GM23338 (cell line): ENCODE results near the gene TRMT61A. TPM values are rescaled to one million over a fixed set of nuclear protein-coding genes. Genes with fewer than 3 reads are reported as not detected.

Source experiments
- ATAC-seq: fragments of 200-7000 bp; cut with Tn5 transposase; 3 replicates; pipeline ENCODE4 v1.9.1; 2020
- DNase-seq: peaks from one replicate; pipeline ENCODE4 v3.0.0-alpha.2; 2015; ENCODE audit warnings: low spot score
- H2AFZ ChIP-seq: fragments of 200-600 bp; sonication (generic); 2 replicates; pipeline ENCODE4 v1.8.0; 2016; ENCODE audit warnings: antibody characterized with exemption, mild to moderate bottlenecking, moderate library complexity
- H3F3A ChIP-seq: fragments of 200-600 bp; sonication (generic); replicated peaks from 2 replicates; pipeline ENCODE4 v1.8.0; 2017; ENCODE audit warnings: antibody characterized with exemption, mixed run types, low read depth
- H3K27ac ChIP-seq: fragments of 200-600 bp; sonication (generic); 2 replicates; pipeline ENCODE4 v1.6.1; 2016; ENCODE audit warnings: low read depth
- H3K27me3 ChIP-seq: fragments of 200-600 bp; sonication (generic); 2 replicates; pipeline ENCODE4 v1.8.0; 2016; ENCODE audit warnings: mild to moderate bottlenecking, mixed run types, moderate library complexity; ENCODE audit not compliant: insufficient read depth
- H3K36me3 ChIP-seq: fragments of 200-600 bp; sonication (generic); 2 replicates; pipeline ENCODE4 v1.8.0; 2016; ENCODE audit warnings: mild to moderate bottlenecking; ENCODE audit not compliant: insufficient read depth
- H3K4me1 ChIP-seq: fragments of 200-600 bp; sonication (generic); 2 replicates; pipeline ENCODE4 v1.8.0; 2016; ENCODE audit warnings: mild to moderate bottlenecking, moderate library complexity; ENCODE audit not compliant: insufficient read depth
- H3K4me2 ChIP-seq: fragments of 200-600 bp; sonication (generic); 2 replicates; pipeline ENCODE4 v1.7.1; 2017; ENCODE audit warnings: mixed run types
- H3K4me3 ChIP-seq: fragments of 200-600 bp; sonication (generic); 2 replicates; pipeline ENCODE4 v1.6.1; 2016; ENCODE audit warnings: mixed run types
- H3K79me2 ChIP-seq: fragments of 200-600 bp; sonication (generic); replicated peaks from 2 replicates; pipeline ENCODE4 v1.8.0; 2017; ENCODE audit warnings: mild to moderate bottlenecking; ENCODE audit not compliant: insufficient read depth
- H3K9me2 ChIP-seq: fragments of 200-600 bp; sonication (generic); 2 replicates; pipeline ENCODE4 v1.8.0; 2017; ENCODE audit not compliant: insufficient read depth
- H4K20me1 ChIP-seq: fragments of 200-600 bp; sonication (generic); replicated peaks from 2 replicates; pipeline ENCODE4 v1.8.0; 2017; ENCODE audit warnings: mild to moderate bottlenecking; ENCODE audit not compliant: insufficient read depth
- H3K27ac Mint-ChIP-seq: 2 replicates; pipeline ENCODE4 v1.8.0; 2020; ENCODE audit warnings: inconsistent platforms, mild to moderate bottlenecking, moderate library complexity, mixed read lengths
- H3K27me3 Mint-ChIP-seq: 3 replicates; pipeline ENCODE4 v1.8.0; 2022; ENCODE audit warnings: low read depth, mild to moderate bottlenecking, moderate library complexity, mixed read lengths, inconsistent platforms; ENCODE audit not compliant: insufficient read depth, poor library complexity
- H3K36me3 Mint-ChIP-seq: 3 replicates; pipeline ENCODE4 v1.8.0; 2021; ENCODE audit warnings: low read depth, mild to moderate bottlenecking, inconsistent platforms, moderate library complexity, mixed read lengths
- H3K4me1 Mint-ChIP-seq: 3 replicates; pipeline ENCODE4 v1.8.0; 2020; ENCODE audit warnings: mild to moderate bottlenecking, inconsistent platforms, mixed read lengths
- H3K4me3 Mint-ChIP-seq: 3 replicates; pipeline ENCODE4 v1.8.0; 2021; ENCODE audit warnings: moderate library complexity, mild to moderate bottlenecking, inconsistent platforms, mixed read lengths
- H3K9me3 Mint-ChIP-seq: 3 replicates; pipeline ENCODE4 v1.8.0; 2020; ENCODE audit warnings: moderate library complexity, mild to moderate bottlenecking, inconsistent platforms, mixed read lengths
- CREB1 ChIP-seq: fragments of 250-450 bp; sonication (Bioruptor Pico); IDR thresholded peaks from 2 replicates; pipeline ENCODE4 v1.5.0; 2020; ENCODE audit warnings: low read depth, mild to moderate bottlenecking, moderate library complexity
- EZH2 ChIP-seq: fragments of 200-600 bp; sonication (generic); IDR thresholded peaks from one replicate; pipeline ENCODE4 v1.8.0; 2017; ENCODE audit warnings: antibody characterized with exemption, mild to moderate bottlenecking, low read depth; ENCODE audit not compliant: unreplicated experiment
- EZH2phosphoT487 ChIP-seq: fragments of 200-600 bp; sonication (generic); IDR thresholded peaks from one replicate; pipeline ENCODE4 v1.8.1; 2018; ENCODE audit warnings: antibody characterized with exemption; ENCODE audit not compliant: unreplicated experiment
- JUNB ChIP-seq: IDR thresholded peaks from one replicate; pipeline ENCODE4 v1.6.1; 2016; ENCODE audit warnings: antibody characterized with exemption; ENCODE audit not compliant: unreplicated experiment
- NANOG ChIP-seq: IDR thresholded peaks from 2 replicates; pipeline ENCODE4 v1.6.1; 2016; ENCODE audit warnings: antibody characterized with exemption, borderline replicate concordance
- POLR2AphosphoS5 ChIP-seq: IDR thresholded peaks from 2 replicates; pipeline ENCODE4 v1.6.1; 2016; ENCODE audit warnings: antibody characterized with exemption, low read depth
- STAT1 ChIP-seq: IDR thresholded peaks from one replicate; pipeline ENCODE4 v1.6.1; 2016; ENCODE audit warnings: antibody characterized with exemption; ENCODE audit not compliant: unreplicated experiment
- ZNF114 ChIP-seq: fragments of 250-450 bp; sonication (Bioruptor Pico); IDR thresholded peaks from 2 replicates; pipeline ENCODE4 v1.5.0; 2020; ENCODE audit warnings: mild to moderate bottlenecking, moderate library complexity
- ZNF331 ChIP-seq: fragments of 250-450 bp; sonication (Bioruptor Pico); IDR thresholded peaks from 2 replicates; pipeline ENCODE4 v1.5.0; 2020; ENCODE audit warnings: low read depth, mild to moderate bottlenecking, moderate library complexity
- polyA plus RNA-seq: library from polyadenylated mRNA; unstranded; fragments of >200 nt; fragmentation: Nextera tagmentation; extraction: Ambion mirVana; gene quantifications from 2 replicates; pipeline ENCODE4 v1.2.1, GENCODE V29; 2016
- total RNA-seq: library from RNA; depleted of rRNA; stranded (reverse); fragments of >200 nt; shearing (Covaris generic); gene quantifications from 2 replicates; pipeline ENCODE4 v1.2.3, GENCODE V29; 2014
- TF ChIP-seq, protein P1 (sequence below): fragments of 250-450 bp; sonication (Bioruptor Pico); IDR thresholded peaks from 2 replicates; pipeline ENCODE4 v1.5.0; 2020; ENCODE audit warnings: mild to moderate bottlenecking, moderate library complexity
- TF ChIP-seq, protein P2 (sequence below), 2 experiments: fragments of 200-600 bp in 1 of 2; sonication (generic) in 1 of 2; conservative IDR thresholded peaks; 2 replicates each; pipeline versions ENCODE4 v1.5.1 to v1.6.1; 2016 to 2017; ENCODE audit warnings: antibody characterized with exemption in 2 of 2, low read depth in 2 of 2, mild to moderate bottlenecking in 2 of 2, moderate library complexity in 1 of 2
- TF ChIP-seq, protein P3 (sequence below): IDR thresholded peaks from 2 replicates; pipeline ENCODE4 v1.6.1; 2016; ENCODE audit warnings: antibody characterized with exemption
- TF ChIP-seq, protein P4 (sequence below): IDR thresholded peaks from one replicate; pipeline ENCODE4 v1.6.1; 2018; ENCODE audit warnings: antibody characterized with exemption; ENCODE audit not compliant: unreplicated experiment

TRMT61A gene
- total and polyA plus RNA-seq, 2 experiments from 2014 or later: 13.4 to 28.2 TPM

DNA sequence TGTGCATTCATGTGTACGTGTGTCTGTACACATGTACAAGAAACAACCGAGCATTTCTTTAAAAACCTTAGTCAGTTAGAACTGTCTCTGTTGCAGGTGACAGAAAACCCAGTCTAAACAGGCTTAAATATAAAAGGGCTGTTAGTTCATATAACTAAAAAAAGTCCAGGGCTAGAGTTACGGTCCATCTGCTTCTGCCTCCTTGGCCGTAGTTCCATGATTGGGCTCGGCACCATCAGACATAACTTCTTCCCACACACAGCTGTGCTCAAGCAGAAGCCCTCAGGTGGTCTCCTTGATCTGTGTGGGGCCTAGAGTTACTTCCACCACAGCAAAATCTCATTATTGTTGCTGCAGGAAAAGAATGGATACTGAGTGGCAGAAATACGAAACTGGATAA is 40.9 kb upstream of the TRMT61A start:
- Histone ChIP-seq H3K27ac (no peak overlapping the region), H3K4me3 (no peak overlapping the region)
- no peak overlapping the region for H3K27ac Mint-ChIP-seq

More for the DNA sequence above, 40.9 kb upstream of the TRMT61A start:
- no peak overlapping the region for H2AFZ ChIP-seq
- H3K4me3 Mint-ChIP-seq: no peak overlapping the region
- H3K36me3 Mint-ChIP-seq: peaks cover 23% of the 10 kb centered on the region
- no peaks in the 10 kb centered on the region for H3K9me3 Mint-ChIP-seq
- peaks cover 1% of the 10 kb centered on the region; the same call in 1 of the 2 replicates for H4K20me1 ChIP-seq
- no peak overlapping the region for H3K4me2 ChIP-seq
- H3K79me2 ChIP-seq: no peaks in the 10 kb centered on the region
- no peaks in the 10 kb centered on the region for H3K27me3 ChIP-seq
- ATAC-seq: no peak
- H3F3A ChIP-seq: 0 out of 2 replicates have a peak, but pooled peaks cover 2% of the 10 kb centered on the region
- no peaks in the 10 kb centered on the region for H3K27me3 Mint-ChIP-seq
- DNase-seq: no peak
- no peaks in the 10 kb centered on the region for H3K9me2 ChIP-seq
- H3K4me1 ChIP-seq: no peaks in the 10 kb centered on the region
- peaks cover 19% of the 10 kb centered on the region; the same call in 1 of the 2 replicates for H3K36me3 ChIP-seq
- no peaks in the 10 kb centered on the region for H3K4me1 Mint-ChIP-seq
- no peak for TF ChIP-seq EZH2phosphoT487
- TF ChIP-seq ZNF114: no peak
- TF ChIP-seq NANOG: no peak
- TF ChIP-seq, protein P1, sequence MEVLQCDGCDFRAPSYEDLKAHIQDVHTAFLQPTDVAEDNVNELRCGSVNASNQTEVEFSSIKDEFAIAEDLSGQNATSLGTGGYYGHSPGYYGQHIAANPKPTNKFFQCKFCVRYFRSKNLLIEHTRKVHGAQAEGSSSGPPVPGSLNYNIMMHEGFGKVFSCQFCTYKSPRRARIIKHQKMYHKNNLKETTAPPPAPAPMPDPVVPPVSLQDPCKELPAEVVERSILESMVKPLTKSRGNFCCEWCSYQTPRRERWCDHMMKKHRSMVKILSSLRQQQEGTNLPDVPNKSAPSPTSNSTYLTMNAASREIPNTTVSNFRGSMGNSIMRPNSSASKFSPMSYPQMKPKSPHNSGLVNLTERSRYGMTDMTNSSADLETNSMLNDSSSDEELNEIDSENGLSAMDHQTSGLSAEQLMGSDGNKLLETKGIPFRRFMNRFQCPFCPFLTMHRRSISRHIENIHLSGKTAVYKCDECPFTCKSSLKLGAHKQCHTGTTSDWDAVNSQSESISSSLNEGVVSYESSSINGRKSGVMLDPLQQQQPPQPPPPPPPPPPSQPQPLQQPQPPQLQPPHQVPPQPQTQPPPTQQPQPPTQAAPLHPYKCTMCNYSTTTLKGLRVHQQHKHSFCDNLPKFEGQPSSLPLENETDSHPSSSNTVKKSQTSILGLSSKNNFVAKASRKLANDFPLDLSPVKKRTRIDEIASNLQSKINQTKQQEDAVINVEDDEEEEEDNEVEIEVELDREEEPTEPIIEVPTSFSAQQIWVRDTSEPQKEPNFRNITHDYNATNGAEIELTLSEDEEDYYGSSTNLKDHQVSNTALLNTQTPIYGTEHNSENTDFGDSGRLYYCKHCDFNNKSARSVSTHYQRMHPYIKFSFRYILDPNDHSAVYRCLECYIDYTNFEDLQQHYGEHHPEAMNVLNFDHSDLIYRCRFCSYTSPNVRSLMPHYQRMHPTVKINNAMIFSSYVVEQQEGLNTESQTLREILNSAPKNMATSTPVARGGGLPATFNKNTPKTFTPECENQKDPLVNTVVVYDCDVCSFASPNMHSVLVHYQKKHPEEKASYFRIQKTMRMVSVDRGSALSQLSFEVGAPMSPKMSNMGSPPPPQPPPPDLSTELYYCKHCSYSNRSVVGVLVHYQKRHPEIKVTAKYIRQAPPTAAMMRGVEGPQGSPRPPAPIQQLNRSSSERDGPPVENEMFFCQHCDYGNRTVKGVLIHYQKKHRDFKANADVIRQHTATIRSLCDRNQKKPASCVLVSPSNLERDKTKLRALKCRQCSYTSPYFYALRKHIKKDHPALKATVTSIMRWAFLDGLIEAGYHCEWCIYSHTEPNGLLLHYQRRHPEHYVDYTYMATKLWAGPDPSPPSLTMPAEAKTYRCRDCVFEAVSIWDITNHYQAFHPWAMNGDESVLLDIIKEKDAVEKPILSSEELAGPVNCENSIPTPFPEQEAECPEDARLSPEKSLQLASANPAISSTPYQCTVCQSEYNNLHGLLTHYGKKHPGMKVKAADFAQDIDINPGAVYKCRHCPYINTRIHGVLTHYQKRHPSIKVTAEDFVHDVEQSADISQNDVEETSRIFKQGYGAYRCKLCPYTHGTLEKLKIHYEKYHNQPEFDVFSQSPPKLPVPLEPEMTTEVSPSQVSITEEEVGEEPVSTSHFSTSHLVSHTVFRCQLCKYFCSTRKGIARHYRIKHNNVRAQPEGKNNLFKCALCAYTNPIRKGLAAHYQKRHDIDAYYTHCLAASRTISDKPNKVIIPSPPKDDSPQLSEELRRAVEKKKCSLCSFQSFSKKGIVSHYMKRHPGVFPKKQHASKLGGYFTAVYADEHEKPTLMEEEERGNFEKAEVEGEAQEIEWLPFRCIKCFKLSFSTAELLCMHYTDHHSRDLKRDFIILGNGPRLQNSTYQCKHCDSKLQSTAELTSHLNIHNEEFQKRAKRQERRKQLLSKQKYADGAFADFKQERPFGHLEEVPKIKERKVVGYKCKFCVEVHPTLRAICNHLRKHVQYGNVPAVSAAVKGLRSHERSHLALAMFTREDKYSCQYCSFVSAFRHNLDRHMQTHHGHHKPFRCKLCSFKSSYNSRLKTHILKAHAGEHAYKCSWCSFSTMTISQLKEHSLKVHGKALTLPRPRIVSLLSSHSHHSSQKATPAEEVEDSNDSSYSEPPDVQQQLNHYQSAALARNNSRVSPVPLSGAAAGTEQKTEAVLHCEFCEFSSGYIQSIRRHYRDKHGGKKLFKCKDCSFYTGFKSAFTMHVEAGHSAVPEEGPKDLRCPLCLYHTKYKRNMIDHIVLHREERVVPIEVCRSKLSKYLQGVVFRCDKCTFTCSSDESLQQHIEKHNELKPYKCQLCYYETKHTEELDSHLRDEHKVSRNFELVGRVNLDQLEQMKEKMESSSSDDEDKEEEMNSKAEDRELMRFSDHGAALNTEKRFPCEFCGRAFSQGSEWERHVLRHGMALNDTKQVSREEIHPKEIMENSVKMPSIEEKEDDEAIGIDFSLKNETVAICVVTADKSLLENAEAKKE: no peak
- TF ChIP-seq POLR2AphosphoS5: no peak
- TF ChIP-seq, protein P2, sequence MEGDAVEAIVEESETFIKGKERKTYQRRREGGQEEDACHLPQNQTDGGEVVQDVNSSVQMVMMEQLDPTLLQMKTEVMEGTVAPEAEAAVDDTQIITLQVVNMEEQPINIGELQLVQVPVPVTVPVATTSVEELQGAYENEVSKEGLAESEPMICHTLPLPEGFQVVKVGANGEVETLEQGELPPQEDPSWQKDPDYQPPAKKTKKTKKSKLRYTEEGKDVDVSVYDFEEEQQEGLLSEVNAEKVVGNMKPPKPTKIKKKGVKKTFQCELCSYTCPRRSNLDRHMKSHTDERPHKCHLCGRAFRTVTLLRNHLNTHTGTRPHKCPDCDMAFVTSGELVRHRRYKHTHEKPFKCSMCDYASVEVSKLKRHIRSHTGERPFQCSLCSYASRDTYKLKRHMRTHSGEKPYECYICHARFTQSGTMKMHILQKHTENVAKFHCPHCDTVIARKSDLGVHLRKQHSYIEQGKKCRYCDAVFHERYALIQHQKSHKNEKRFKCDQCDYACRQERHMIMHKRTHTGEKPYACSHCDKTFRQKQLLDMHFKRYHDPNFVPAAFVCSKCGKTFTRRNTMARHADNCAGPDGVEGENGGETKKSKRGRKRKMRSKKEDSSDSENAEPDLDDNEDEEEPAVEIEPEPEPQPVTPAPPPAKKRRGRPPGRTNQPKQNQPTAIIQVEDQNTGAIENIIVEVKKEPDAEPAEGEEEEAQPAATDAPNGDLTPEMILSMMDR (conservative IDR thresholded peaks at IDR 0.05; ENCODE audit: low read depth in 2 of 2): no peak
- no peak for TF ChIP-seq EZH2
- TF ChIP-seq, protein P3, sequence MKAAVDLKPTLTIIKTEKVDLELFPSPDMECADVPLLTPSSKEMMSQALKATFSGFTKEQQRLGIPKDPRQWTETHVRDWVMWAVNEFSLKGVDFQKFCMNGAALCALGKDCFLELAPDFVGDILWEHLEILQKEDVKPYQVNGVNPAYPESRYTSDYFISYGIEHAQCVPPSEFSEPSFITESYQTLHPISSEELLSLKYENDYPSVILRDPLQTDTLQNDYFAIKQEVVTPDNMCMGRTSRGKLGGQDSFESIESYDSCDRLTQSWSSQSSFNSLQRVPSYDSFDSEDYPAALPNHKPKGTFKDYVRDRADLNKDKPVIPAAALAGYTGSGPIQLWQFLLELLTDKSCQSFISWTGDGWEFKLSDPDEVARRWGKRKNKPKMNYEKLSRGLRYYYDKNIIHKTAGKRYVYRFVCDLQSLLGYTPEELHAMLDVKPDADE: no peak
- TF ChIP-seq STAT1: no peak
- TF ChIP-seq JUNB: no peak
- TF ChIP-seq, protein P4, sequence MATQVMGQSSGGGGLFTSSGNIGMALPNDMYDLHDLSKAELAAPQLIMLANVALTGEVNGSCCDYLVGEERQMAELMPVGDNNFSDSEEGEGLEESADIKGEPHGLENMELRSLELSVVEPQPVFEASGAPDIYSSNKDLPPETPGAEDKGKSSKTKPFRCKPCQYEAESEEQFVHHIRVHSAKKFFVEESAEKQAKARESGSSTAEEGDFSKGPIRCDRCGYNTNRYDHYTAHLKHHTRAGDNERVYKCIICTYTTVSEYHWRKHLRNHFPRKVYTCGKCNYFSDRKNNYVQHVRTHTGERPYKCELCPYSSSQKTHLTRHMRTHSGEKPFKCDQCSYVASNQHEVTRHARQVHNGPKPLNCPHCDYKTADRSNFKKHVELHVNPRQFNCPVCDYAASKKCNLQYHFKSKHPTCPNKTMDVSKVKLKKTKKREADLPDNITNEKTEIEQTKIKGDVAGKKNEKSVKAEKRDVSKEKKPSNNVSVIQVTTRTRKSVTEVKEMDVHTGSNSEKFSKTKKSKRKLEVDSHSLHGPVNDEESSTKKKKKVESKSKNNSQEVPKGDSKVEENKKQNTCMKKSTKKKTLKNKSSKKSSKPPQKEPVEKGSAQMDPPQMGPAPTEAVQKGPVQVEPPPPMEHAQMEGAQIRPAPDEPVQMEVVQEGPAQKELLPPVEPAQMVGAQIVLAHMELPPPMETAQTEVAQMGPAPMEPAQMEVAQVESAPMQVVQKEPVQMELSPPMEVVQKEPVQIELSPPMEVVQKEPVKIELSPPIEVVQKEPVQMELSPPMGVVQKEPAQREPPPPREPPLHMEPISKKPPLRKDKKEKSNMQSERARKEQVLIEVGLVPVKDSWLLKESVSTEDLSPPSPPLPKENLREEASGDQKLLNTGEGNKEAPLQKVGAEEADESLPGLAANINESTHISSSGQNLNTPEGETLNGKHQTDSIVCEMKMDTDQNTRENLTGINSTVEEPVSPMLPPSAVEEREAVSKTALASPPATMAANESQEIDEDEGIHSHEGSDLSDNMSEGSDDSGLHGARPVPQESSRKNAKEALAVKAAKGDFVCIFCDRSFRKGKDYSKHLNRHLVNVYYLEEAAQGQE: no peak
- TF ChIP-seq ZNF331: no peak
- TF ChIP-seq CREB1: no peak
